NCI-H1436 (cell line): ENCODE measurements around the gene CD83.

Source experiments
- DNase-seq: peaks from one replicate; lab custom pipeline; 2025; lab: John Stamatoyannopoulos, UW

The CD83 gene

DNA sequence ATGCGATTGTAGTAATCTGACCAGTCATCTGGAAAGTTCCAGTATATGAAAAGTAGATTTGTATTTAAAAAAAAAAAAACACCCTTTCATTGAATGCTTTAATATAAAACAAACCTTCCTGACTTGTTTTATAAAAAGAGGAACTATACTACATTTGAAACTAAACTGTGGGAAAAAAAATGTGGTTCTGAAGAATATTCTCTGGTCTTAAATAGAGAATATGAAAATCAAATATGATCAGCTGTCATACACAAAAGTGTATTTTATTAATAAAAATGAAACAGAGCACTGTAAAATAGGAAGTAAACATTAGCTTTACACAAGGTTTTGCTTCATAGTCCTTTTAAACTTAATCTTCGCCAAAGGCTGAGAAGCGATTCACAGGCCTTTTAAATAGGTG, 25.3 kb upstream of the CD83 start:
- DNase-seq = no peak

DNA sequence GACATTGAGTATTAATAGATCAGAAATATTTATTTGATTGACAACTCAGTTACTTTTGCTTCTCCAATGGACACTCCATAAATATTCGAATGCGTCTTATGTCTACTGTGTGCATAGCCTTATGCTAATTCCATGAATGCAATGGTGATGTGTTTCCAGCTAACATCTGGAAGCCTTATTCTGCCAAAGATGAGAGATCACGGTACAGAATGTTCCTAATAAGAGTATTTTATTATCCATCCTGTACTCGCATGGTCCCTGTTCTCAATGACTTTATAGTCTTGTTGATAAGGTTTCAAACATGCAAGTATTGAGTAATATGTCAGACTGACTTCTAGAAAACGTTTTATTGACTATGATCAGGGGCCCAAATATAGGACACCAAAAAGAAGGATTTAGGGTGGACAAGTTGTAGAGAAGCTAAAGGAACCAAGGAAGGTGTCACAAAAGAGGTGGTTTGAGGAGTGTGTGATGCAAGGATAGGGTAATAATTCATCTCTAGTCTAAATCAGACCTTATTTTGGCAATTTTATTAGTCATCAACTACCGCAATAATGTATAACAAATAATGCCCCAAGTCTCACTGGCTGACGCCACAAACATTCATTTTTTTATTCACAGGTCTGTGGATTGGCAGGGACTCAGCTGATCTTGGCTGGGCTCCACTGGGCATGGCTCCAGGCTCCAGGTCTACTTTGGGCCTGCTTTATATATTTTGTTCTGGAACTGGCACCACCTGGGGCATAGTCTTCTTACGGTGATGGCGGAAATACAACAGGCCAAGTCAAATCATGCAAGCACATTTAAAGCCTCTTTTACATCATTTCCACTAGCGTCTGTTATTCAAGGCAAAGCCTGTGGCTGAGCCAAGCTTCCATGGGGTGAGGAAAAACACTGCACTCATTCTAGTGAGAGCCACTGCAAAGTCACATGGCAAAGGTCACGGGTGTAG, 24.5 kb upstream of the CD83 start:
- no peak for DNase-seq

DNA sequence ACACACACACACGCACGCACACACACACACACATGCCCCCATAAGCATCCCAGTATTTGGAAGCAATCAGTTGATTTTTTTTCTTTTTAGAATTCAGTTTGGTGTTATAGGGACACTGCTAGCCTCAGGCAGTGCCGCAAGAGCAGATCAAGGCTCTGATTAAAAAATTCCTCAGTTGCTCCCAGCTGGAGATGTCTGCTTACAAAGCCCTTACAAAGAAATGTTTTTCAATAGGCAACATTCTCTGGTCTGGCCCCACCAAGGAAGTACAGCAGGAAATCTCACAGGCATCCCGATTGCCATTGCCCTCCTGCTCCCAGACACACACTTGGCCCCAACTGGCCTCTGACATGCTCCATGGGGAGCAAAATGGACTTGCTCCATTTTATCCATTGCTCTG, 22.9 kb upstream of the CD83 start:
- no peak for DNase-seq

DNA sequence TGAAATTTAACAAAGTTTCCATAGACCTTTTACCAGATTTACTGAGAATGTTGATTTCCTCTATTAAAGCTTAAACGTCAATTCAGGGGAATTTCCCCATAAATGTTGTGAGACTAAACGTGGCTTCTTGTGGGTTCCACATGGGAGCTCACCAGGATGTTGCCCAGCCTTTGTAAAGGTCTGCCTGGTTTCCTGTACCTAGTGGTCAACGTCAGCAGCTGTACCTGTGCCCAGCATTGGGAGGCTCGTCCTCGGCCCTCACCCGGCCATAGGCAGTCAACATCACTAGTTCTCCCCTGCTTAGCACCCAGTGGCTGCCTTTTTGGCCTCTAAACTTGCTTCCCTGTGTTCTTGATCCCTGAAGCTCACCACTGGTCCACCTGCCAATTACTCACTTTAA, 22.1 kb upstream of the CD83 start:
- DNase-seq = no peak

DNA sequence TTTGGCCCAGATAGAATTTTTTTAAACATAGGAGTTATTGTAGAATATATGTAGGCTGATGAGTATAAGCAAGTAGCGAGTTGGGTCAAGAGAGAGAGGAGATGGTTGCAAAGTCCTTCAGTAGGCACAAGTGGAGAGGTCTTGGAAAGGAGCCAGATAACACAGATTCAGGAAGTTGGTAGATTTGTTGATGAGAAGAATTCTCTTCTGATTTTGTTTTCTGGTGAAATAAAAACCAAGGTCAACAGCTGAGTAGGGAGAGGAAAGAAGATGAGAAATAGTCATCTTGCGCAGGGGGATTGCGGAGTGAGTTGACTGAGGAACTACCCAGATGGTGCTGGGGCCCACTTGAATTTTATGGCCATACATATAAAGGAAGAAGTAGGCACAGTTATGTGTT, 17.4 kb upstream of the CD83 start:
- DNase-seq = no peak

DNA sequence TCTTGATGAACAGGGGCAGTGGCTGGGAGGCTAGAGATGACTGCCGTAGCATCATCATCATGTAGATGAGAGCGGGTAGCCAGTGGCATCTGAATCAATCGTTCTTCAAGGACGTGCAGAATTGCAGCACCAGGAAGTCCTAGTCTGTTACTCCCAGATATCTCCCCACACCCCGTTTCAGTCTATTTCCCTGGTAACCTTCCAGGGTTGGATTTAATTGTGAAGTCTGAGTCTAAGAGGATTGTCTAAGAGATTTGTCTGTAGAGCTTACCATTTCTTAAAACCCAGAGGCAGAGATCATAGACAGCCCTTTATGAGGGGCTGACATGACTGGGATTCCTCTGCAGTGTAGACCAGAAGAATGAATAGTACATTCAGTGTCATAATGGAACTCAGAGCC, 16.6 kb upstream of the CD83 start:
- no peak for DNase-seq

DNA sequence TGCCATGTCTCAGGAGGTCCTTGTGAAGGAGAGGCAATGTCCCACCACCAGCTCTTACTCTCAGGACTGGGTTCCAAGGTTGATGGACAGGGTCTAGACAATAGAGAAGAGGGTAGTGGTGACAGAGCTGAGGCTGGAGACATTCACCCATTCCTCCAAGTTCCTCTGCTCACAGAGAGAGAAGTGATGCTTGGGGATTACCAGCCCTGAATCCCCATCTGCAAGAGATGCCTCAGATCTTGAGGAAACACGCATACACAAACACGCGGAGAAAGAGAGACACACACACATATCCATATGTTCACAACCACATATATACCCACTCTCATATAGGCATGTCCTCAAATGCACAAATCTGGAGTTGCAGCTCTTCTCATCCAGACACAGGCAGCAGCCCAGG, 15.2 kb upstream of the CD83 start:
- DNase-seq = no peak

DNA sequence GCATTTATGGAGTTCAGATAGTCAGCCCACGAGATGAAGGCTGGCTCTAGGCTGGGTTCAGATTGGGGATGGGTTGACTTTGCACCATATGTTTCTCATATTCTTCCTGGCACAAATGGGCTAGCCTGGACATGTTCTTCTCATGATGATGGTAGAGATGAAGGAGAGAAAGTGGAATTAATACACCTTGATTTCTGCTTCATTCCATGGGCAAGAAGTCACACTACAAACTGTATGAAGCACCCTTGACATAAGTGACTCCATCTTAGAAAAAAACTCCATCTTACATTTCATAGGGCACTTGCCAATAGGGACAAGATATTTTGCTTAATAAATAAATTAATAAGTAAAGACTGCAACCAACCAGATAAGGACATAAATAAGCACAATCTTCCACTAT, 12.0 kb upstream of the CD83 start:
- no peak for DNase-seq

DNA sequence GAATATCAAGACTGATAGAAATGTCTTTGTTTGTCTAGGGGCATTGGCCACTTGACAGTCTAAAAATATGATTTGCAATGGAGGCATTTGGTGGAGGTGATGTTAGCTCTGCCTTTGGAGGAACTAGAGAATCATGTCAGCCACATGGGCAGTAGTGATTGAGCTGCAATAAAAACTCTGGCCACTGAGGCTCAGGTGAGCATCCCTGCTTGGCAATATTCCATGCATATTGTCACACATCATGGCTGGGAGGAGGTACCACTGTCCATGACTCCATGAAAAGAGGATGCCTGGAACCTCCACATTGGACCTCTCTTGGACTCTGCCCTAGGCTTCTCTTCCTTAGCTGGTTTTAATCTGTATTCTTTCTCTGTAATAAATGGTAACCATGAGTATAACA, 10.6 kb upstream of the CD83 start:
- no peak for DNase-seq

DNA sequence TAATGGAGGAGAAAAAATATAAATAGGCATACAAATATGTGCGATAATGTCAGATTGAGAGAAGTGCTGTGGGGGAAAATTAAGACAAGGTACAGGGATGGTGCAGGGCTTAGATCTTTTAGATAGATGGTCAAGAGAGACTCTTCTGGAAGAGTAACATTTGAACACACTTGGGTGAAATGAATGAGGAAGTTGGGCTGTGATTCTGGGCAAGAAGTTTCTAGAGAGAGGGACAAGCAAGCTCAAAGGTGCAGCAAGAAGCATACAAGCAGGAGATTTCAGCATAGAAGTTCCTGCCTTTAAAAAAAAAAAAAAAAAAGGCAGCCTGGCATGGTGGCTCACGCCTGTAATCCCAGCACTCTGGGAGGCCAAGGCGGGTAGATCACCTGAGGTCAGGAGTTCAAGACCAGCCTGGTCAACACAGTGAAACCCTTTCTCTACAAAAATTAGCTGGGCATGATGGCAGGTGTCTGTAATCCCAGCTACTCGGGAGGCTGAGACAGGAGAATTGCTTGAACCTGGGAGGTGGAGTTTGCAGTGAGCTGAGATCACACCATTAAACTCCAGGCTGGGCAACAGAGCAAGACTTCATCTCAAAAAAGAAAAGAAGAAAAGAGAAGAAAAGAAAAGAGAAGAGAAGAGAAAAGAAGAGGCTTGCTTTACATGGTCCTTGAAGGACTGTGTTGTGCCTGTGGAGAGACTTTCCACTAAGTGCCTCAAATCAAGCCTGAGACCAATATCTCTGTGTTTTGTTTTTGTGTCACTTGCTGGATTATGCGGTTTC, 9.7 kb upstream of the CD83 start:
- no peak for DNase-seq

DNA sequence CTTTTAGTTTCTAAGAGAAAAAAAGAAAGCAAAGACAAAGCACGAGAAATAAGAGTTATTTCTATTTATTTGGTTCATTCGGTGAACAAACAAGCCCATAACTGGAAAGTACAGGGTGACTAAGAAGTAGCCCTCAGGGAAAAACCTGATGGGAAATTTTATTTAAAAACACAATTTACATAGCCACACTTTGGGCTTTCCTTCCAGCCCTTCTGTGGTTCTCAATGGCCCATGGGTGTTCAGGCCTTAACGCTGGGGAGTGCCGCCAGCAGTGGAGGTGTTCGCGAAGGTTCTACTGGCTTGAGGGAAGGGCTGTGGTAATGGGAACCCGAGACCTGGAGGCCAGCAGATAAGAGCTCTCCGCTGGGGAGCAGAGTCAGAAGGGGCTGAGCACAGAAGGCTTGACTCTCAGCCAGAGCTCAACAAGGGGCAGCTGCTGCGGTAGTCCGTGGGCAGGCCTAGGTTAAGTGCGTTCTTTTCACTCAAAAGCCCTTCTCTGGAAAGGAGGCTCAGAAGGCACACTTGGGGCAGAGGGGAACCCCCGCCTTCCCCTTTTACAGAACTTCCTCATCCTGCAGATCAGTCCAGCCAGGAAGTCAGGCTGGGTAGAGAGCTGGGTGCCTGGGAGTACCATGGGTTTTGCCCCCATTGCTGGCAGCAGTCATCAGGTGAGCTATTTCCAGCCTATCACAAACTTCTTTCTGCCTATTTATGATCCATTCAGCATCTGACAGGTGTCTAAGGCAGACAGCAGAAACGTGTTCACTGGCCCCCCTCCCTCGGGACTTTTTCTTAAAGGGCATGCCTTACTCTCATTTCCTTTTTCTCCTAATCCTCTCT, 8.8 kb upstream of the CD83 start:
- DNase-seq = peak; percentile 26

DNA sequence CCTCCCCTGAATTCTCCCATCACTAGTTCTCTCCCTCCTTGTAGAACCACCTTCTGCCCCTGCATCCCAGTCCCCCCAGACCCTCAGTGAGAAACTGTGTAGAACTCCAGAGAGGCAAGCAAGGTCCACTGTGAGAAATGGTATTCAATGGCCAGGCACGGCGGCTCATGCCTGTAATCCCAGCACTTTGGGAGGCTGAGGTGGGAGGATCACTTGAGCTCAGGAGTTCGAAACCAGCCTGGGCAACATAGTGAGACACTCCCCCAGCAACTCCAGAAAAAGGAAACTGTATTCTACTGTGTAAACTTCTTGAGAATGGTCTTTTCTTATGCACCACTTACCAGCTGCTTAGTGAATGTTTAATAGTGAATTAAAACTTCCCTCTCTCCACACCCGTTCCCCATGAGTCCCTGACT, 8.2 kb upstream of the CD83 start:
- DNase-seq = no peak

DNA sequence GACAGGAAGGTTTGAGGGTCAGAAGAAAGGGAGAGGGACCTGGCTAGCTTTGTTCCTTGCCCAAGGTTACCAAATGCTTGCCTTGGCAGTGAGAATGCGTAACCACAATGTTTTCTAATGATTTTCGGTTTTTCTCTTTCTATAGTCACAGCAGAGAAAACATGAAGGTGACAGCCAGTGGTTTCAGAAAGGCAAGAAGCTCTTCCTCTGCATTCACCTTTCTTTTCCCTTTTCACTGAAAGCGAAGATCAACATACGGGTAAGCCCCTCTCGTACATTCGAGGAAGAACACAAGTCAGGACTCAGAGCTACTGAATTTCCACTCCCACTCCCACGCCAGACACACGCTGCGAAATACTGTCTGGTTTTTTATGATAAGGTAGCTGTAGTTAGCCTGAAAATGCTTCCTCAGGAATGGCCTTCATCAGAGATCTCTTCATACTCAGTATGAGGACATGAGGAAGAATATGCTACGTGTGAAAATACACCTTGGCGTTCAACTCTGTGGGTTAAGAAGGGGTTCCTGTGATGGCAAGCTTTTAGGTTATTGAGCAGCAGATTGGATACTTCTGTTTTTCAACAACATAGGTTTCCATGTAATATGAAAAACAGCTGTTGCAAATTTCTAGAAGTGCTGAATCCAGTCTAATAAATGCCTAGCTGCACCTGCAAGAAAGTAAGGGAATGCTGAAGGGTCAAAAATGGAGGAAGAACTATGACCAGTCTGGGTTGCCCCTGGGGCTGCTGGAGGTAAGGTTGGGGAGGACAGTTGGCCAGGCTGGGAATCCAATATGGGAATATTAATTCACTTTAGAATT, 7.4 kb upstream of the CD83 start:
- no peak for DNase-seq

DNA sequence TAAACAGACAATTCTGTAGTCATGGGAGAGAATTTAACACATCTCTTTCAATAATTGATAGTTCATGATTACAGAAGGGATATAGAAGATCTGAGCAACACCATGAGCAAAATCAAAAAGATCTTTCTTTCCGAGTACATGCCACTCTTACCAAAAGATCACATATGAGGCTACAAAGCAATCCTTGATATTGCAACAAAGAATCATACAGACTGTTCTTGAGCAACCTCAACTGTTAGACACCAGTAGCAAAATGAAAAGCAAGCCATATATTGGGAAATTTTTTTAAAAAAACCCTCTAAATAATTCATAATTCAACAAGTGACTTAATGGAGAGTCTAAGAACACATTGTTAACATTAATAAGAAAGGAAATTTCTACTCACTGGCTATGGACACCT, 3.6 kb upstream of the CD83 start:
- no peak for DNase-seq

DNA sequence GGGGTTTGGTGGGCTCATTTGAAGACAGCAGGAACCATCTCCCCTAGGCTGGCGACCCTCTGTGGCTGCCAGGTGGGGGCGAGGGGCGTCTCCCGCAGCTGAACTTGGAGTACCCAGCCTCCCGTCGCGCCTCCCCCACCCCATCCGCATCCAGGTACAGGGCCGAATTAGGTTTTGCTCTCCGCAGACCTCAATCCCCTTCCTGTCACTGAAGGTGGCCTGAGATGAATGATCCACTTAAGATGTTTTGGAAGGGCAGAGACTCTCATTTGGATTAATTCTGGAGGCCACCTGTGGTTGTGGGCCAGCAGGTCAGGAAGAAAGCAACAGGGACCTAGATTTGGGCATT, 493 bp downstream of the CD83 start:
- DNase-seq = no peak

DNA sequence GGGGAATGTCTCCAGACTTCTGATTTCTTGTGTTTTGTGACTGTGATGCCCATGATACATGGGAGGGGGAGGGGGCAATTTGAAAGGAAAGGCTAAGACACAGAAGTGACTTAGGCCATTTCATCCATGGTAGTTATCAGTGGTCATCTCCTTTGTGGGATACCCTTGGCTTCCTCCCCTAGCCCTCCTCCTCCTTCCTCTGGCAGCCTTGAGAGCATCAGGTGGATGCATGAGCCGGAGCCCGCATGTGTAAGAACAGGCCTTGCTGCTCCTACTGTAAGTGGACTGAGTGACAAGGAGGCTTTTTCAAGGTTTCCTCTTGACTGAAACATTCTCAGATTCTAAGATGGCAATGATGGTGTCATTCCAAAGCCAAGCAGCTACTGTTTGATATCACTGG, 874 bp downstream of the CD83 start:
- no peak for DNase-seq

DNA sequence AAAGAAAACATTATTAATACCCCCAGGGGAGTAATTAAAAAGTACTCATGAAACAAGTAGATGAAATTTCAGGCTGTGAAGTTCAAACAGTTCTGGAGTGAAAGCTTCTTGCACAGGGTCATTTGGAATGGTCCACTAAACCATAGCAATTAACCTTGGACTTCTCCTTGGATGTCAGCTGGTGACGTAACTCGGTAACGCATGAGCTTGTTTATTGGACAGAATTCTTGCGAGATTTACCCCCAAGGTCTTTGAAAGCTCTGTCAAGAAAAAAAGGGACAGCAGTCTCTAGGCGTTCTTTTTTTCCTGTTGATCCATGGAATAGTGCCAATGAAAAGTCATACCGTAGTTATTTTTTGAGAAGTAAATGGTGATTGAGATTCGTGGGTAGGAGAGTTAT, 2.2 kb downstream of the CD83 start:
- DNase-seq = no peak

DNA sequence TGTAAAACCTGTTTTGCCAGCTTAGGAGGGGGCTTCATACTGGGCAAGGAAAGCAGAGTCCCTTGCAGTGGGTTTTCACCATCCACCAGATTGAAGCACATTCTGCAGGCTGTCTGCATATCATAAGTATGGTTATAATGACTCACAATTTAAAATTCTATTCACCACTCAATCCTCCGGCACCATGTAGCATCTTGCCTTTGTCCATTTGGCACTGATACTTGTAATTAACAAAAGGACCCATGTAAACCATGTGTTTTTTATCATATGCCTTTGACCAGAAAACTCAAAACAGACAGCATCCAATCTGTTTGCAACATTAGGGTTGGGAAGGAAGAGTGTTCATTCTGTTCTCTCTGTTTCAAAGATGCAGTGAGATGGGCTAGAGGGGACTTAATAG, 3.0 kb downstream of the CD83 start:
- no peak for DNase-seq

DNA sequence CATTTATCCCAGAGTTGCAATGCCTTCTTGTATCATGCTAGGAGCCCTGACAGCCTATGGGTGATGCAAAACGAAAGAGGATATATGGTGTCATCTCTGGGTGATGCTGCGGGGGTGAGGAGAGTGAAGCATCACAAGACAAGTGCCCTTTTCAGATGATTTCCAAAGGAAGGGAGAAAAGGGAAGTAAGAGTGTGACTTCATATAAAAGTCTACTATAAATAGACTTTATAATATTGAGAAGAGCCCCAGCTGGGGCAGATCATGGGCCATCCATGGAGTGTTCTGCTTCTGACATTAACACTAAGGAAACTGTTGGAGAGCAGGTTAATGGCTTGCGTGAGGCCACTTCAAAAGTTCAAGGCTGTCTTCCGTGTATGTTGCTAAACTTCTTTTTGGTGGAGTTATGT, 4.4 kb downstream of the CD83 start:
- no peak for DNase-seq

DNA sequence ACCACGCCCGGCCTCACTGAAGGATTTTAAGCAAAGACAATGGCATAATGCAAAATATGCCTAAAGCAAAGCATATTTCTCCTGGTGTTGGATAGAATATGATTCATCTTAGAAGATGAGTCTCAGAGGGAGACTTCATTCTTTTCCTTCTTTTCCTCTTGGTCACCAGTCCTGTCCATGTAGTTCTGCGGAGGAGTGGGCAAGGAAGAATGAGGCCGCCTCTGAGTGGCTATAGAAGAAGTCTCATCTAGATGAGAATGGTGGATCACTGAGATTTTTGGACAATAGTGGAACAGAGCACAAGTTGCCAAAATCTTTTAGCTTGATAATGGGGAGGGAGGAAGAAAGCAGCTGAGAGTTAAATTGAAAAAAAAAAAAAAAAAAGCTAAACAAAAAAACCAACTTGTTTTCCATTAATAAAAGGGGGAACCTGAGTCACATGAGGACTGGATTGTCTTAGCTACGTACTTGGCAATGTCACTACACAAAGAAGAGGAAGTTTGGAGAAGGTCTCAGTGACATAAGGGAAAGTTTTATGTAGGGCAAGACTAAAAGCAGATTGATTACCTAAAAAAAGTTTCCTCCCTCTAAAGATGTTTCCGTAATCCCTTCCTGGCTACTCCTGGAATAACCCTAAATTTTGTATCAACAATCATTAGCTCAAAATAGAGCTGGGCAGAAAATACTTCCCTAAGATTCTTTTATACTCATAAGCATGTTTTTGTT, 6.0 kb downstream of the CD83 start:
- no peak for DNase-seq

DNA sequence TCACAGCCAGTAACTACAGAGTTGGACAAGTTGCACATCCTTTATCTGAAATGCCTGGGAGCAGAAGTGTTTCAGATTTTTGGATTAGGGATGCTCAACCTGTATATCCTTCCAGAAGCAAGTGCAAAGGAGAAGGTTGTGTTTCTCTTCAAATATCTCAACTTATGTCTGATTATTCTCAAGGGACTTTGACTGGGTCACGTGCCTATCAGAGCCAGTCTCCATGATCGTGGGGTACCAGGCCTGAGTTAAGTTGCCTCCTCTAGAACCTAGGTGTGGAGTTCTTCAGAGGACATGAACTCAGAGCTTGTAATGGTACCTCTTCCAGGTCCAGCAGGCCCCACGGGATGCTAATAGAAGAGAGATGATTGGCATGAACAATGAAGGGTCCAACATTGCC, 7.8 kb downstream of the CD83 start:
- DNase-seq = no peak
